Measurements from ENCODE around the gene KAZN.

DNA sequence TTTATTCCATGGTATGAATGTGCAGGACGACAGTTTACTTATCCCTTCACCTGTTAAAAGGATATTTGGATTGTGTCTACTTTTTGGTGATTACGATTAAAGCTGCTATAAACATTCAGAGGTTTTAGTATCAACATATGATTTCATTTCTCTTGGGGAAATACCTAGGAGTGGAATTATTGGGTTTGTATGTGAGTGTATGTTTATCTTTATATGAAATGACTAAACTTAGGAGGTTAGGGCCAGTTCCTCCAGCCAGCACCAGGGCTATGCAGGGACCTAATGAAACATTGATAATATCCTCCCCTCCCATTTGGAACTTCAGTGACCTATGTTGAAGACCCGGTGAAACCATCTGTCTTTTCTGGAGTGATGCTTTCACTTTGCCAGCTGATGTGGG lies 568.9 kb downstream of the KAZN start:
- TF ChIP-seq, protein P1, sequence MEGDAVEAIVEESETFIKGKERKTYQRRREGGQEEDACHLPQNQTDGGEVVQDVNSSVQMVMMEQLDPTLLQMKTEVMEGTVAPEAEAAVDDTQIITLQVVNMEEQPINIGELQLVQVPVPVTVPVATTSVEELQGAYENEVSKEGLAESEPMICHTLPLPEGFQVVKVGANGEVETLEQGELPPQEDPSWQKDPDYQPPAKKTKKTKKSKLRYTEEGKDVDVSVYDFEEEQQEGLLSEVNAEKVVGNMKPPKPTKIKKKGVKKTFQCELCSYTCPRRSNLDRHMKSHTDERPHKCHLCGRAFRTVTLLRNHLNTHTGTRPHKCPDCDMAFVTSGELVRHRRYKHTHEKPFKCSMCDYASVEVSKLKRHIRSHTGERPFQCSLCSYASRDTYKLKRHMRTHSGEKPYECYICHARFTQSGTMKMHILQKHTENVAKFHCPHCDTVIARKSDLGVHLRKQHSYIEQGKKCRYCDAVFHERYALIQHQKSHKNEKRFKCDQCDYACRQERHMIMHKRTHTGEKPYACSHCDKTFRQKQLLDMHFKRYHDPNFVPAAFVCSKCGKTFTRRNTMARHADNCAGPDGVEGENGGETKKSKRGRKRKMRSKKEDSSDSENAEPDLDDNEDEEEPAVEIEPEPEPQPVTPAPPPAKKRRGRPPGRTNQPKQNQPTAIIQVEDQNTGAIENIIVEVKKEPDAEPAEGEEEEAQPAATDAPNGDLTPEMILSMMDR (conservative IDR thresholded peaks at IDR 0.05; ENCODE audit: low read length) = no peak
- TF ChIP-seq EZH2phosphoT487 (IDR thresholded peaks at IDR 0.05; ENCODE audit: borderline replicate concordance) = no peak
